HEK293 (cell line): ENCODE measurements around the gene GEMIN7.

ENCODE experiments used
- BCL11A ChIP-seq: fragments of 450-650 bp; formaldehyde crosslinking; IDR thresholded peaks from 2 replicates; pipeline ENCODE4 v1.5.1; 2016; ENCODE audit warnings: low read depth, missing biosample characterization, missing genetic modification characterization
- HOXC10 ChIP-seq: sonication (generic); formaldehyde crosslinking; IDR thresholded peaks from 2 replicates; pipeline ENCODE4 v1.8.1; 2023; ENCODE audit warnings: mild to moderate bottlenecking, missing genetic modification reagents
- RBAK ChIP-seq: fragments of 450-650 bp; formaldehyde crosslinking; IDR thresholded peaks from 2 replicates; pipeline ENCODE4 v1.5.1; 2016; ENCODE audit warnings: missing biosample characterization, missing genetic modification characterization
- SCRT2 ChIP-seq: fragments of 450-650 bp; formaldehyde crosslinking; IDR thresholded peaks from 2 replicates; pipeline ENCODE4 v1.5.1; 2016; ENCODE audit warnings: missing biosample characterization, missing genetic modification characterization
- SP2 ChIP-seq: fragments of 450-650 bp; formaldehyde crosslinking; IDR thresholded peaks from 2 replicates; pipeline ENCODE4 v1.5.1; 2016; ENCODE audit warnings: missing biosample characterization, missing genetic modification characterization
- ZBTB1 ChIP-seq: fragments of 450-650 bp; formaldehyde crosslinking; IDR thresholded peaks from 2 replicates; pipeline ENCODE4 v1.5.1; 2016; ENCODE audit warnings: missing biosample characterization, missing genetic modification characterization
- ZBTB17 ChIP-seq: fragments of 450-650 bp; formaldehyde crosslinking; IDR thresholded peaks from 2 replicates; pipeline ENCODE4 v1.5.1; 2016; ENCODE audit warnings: missing biosample characterization, missing genetic modification characterization
- ZBTB21 ChIP-seq: fragments of 450-650 bp; formaldehyde crosslinking; IDR thresholded peaks from 2 replicates; pipeline ENCODE4 v1.5.1; 2017; ENCODE audit warnings: missing biosample characterization, missing genetic modification characterization
- ZFP37 ChIP-seq: fragments of 450-650 bp; formaldehyde crosslinking; IDR thresholded peaks from 2 replicates; pipeline ENCODE4 v1.5.1; 2016; ENCODE audit warnings: missing biosample characterization, missing genetic modification characterization
- ZNF140 ChIP-seq: fragments of 450-650 bp; formaldehyde crosslinking; IDR thresholded peaks from 2 replicates; pipeline ENCODE4 v1.5.1; 2016; ENCODE audit warnings: missing biosample characterization, missing genetic modification characterization
- ZNF211 ChIP-seq: fragments of 450-650 bp; formaldehyde crosslinking; IDR thresholded peaks from 2 replicates; pipeline ENCODE4 v1.5.1; 2016; ENCODE audit warnings: low read depth, missing biosample characterization, missing genetic modification characterization
- ZNF239 ChIP-seq: fragments of 450-650 bp; formaldehyde crosslinking; IDR thresholded peaks from 2 replicates; pipeline ENCODE4 v1.5.1; 2016; ENCODE audit warnings: missing biosample characterization, missing genetic modification characterization
- ZNF292 ChIP-seq: fragments of 450-650 bp; formaldehyde crosslinking; IDR thresholded peaks from 2 replicates; pipeline ENCODE4 v1.5.1; 2016; ENCODE audit warnings: low read depth, missing biosample characterization, missing genetic modification characterization, borderline replicate concordance
- ZNF416 ChIP-seq: fragments of 450-650 bp; formaldehyde crosslinking; IDR thresholded peaks from 2 replicates; pipeline ENCODE4 v1.5.1; 2016; ENCODE audit warnings: missing biosample characterization, missing genetic modification characterization
- ZNF558 ChIP-seq: fragments of 450-650 bp; formaldehyde crosslinking; IDR thresholded peaks from 2 replicates; pipeline ENCODE4 v1.5.1; 2016; ENCODE audit warnings: missing biosample characterization, missing genetic modification characterization
- ZNF776 ChIP-seq: fragments of 450-650 bp; formaldehyde crosslinking; IDR thresholded peaks from 2 replicates; pipeline ENCODE4 v1.5.0; 2017; ENCODE audit warnings: missing biosample characterization, missing genetic modification characterization, borderline replicate concordance
- ZNF837 ChIP-seq: fragments of 450-650 bp; formaldehyde crosslinking; IDR thresholded peaks from 2 replicates; pipeline ENCODE4 v1.5.1; 2016; ENCODE audit warnings: missing biosample characterization, missing genetic modification characterization
- ZSCAN16 ChIP-seq: fragments of 450-650 bp; formaldehyde crosslinking; IDR thresholded peaks from 2 replicates; pipeline ENCODE4 v1.5.1; 2016; ENCODE audit warnings: missing biosample characterization, missing genetic modification characterization
- TF ChIP-seq, protein P1 (sequence below): fragments of 450-650 bp; formaldehyde crosslinking; IDR thresholded peaks from 2 replicates; pipeline ENCODE4 v1.5.1; 2016; ENCODE audit warnings: missing biosample characterization, missing genetic modification characterization
- TF ChIP-seq, protein P2 (sequence below): fragments of 450-650 bp; IDR thresholded peaks from 2 replicates; pipeline ENCODE4 v1.5.1; 2018; ENCODE audit warnings: missing biosample characterization, mild to moderate bottlenecking, missing genetic modification characterization
- TF ChIP-seq, protein P3 (sequence below): fragments of 450-650 bp; formaldehyde crosslinking; IDR thresholded peaks from 2 replicates; pipeline ENCODE4 v1.5.1; 2016; ENCODE audit warnings: missing biosample characterization, missing genetic modification characterization
- TF ChIP-seq, protein P4 (sequence below): fragments of 450-650 bp; formaldehyde crosslinking; conservative IDR thresholded peaks from 2 replicates; pipeline ENCODE4 v1.5.1; 2016; ENCODE audit warnings: low read depth, missing biosample characterization, missing genetic modification characterization
- TF ChIP-seq, protein P5 (sequence below): fragments of 450-650 bp; formaldehyde crosslinking; IDR thresholded peaks from 2 replicates; pipeline ENCODE4 v1.5.1; 2016; ENCODE audit warnings: missing biosample characterization, missing genetic modification characterization
- TF ChIP-seq, protein P6 (sequence below): fragments of 450-650 bp; formaldehyde crosslinking; IDR thresholded peaks from 2 replicates; pipeline ENCODE4 v1.5.1; 2016; ENCODE audit warnings: missing biosample characterization, missing genetic modification characterization
- TF ChIP-seq, protein P7 (sequence below): fragments of 450-650 bp; formaldehyde crosslinking; IDR thresholded peaks from 2 replicates; pipeline ENCODE4 v1.5.1; 2016; ENCODE audit warnings: missing biosample characterization, missing genetic modification characterization, low read depth

Gene GEMIN7

DNA sequence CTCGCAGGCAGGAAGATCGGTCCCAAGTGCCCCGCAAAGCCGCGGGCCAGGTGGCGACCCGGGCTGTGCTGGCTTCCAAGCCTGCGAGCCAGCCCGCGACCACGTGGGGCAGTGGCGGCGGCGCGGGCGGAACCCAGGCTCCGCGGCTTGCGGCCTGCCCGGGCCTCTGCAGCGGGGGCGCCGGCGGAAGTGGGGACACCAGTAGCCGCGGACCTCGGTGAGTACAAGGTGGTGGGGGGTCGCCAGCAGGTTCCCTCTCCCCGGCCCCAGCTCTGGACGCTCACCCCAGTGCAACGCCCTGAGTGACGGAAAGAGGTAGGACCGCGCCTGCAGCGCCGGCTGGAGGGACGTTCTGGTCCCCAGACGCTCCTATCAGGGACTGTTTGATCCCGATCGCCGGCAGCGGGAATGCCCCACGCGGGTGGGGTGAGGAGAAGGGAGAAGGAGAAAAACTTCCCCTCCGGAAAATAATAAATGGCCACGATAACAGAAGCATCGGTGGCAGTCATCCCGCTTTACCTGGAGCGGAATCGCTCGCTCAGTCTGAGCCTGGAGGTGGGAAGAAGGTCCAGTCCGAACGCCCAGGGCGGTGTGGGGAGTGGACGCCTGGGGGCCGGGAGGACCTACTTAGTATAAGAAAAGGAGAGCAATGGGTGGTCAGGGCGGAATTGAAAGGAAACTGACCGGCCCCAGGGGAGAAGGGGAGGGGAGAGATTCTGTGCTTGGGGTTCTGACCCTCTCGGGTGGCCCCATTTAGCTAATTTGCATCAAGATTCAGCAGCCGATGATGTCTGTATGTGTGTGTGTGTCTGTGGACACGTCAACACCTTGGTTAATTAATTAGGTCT, at the start of gene GEMIN7 (continued):
- TF ChIP-seq, protein P1, sequence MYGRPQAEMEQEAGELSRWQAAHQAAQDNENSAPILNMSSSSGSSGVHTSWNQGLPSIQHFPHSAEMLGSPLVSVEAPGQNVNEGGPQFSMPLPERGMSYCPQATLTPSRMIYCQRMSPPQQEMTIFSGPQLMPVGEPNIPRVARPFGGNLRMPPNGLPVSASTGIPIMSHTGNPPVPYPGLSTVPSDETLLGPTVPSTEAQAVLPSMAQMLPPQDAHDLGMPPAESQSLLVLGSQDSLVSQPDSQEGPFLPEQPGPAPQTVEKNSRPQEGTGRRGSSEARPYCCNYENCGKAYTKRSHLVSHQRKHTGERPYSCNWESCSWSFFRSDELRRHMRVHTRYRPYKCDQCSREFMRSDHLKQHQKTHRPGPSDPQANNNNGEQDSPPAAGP (tag by site-specific recombination) = peak; percentile 48
- TF ChIP-seq ZFP37 = no peak
- no peak for TF ChIP-seq ZSCAN16 (tag by site-specific recombination)
- no peak for TF ChIP-seq ZBTB21 (tag by site-specific recombination)
- TF ChIP-seq, protein P2, sequence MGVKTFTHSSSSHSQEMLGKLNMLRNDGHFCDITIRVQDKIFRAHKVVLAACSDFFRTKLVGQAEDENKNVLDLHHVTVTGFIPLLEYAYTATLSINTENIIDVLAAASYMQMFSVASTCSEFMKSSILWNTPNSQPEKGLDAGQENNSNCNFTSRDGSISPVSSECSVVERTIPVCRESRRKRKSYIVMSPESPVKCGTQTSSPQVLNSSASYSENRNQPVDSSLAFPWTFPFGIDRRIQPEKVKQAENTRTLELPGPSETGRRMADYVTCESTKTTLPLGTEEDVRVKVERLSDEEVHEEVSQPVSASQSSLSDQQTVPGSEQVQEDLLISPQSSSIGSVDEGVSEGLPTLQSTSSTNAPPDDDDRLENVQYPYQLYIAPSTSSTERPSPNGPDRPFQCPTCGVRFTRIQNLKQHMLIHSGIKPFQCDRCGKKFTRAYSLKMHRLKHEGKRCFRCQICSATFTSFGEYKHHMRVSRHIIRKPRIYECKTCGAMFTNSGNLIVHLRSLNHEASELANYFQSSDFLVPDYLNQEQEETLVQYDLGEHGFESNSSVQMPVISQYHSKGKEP (tag by site-specific recombination) = peak; percentile 88
- TF ChIP-seq ZNF292 (tag by site-specific recombination) = no peak
- no peak for TF ChIP-seq BCL11A (tag by site-specific recombination)
- TF ChIP-seq ZBTB17 (tag by site-specific recombination) = peak; percentile 56; the same call in 1 of the 2 replicates
- no peak for TF ChIP-seq ZNF211
- TF ChIP-seq ZNF776 (tag by site-specific recombination) = no peak
- TF ChIP-seq, protein P3, sequence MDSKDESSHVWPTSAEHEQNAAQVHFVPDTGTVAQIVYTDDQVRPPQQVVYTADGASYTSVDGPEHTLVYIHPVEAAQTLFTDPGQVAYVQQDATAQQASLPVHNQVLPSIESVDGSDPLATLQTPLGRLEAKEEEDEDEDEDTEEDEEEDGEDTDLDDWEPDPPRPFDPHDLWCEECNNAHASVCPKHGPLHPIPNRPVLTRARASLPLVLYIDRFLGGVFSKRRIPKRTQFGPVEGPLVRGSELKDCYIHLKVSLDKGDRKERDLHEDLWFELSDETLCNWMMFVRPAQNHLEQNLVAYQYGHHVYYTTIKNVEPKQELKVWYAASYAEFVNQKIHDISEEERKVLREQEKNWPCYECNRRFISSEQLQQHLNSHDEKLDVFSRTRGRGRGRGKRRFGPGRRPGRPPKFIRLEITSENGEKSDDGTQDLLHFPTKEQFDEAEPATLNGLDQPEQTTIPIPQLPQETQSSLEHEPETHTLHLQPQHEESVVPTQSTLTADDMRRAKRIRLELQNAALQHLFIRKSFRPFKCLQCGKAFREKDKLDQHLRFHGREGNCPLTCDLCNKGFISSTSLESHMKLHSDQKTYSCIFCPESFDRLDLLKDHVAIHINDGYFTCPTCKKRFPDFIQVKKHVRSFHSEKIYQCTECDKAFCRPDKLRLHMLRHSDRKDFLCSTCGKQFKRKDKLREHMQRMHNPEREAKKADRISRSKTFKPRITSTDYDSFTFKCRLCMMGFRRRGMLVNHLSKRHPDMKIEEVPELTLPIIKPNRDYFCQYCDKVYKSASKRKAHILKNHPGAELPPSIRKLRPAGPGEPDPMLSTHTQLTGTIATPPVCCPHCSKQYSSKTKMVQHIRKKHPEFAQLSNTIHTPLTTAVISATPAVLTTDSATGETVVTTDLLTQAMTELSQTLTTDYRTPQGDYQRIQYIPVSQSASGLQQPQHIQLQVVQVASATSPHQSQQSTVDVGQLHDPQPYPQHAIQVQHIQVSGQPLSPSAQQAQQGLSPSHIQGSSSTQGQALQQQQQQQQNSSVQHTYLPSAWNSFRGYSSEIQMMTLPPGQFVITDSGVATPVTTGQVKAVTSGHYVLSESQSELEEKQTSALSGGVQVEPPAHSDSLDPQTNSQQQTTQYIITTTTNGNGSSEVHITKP = peak; percentile 72
- peak; percentile 18; the same call in 1 of the 2 replicates for TF ChIP-seq SCRT2 (tag by site-specific recombination)
- TF ChIP-seq ZBTB1 (tag by site-specific recombination) = no peak
- TF ChIP-seq, protein P4, sequence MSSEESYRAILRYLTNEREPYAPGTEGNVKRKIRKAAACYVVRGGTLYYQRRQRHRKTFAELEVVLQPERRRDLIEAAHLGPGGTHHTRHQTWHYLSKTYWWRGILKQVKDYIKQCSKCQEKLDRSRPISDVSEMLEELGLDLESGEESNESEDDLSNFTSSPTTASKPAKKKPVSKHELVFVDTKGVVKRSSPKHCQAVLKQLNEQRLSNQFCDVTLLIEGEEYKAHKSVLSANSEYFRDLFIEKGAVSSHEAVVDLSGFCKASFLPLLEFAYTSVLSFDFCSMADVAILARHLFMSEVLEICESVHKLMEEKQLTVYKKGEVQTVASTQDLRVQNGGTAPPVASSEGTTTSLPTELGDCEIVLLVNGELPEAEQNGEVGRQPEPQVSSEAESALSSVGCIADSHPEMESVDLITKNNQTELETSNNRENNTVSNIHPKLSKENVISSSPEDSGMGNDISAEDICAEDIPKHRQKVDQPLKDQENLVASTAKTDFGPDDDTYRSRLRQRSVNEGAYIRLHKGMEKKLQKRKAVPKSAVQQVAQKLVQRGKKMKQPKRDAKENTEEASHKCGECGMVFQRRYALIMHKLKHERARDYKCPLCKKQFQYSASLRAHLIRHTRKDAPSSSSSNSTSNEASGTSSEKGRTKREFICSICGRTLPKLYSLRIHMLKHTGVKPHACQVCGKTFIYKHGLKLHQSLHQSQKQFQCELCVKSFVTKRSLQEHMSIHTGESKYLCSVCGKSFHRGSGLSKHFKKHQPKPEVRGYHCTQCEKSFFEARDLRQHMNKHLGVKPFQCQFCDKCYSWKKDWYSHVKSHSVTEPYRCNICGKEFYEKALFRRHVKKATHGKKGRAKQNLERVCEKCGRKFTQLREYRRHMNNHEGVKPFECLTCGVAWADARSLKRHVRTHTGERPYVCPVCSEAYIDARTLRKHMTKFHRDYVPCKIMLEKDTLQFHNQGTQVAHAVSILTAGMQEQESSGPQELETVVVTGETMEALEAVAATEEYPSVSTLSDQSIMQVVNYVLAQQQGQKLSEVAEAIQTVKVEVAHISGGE (tag by site-specific recombination) = peak; percentile 99
- no peak for TF ChIP-seq ZNF140 (tag by site-specific recombination)
- no peak for TF ChIP-seq ZNF558
- TF ChIP-seq, protein P5, sequence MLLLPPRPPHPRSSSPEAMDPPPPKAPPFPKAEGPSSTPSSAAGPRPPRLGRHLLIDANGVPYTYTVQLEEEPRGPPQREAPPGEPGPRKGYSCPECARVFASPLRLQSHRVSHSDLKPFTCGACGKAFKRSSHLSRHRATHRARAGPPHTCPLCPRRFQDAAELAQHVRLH (tag by site-specific recombination) = 0 out of 2 replicates have a peak, but pooled peaks have one; percentile 50
- TF ChIP-seq, protein P6, sequence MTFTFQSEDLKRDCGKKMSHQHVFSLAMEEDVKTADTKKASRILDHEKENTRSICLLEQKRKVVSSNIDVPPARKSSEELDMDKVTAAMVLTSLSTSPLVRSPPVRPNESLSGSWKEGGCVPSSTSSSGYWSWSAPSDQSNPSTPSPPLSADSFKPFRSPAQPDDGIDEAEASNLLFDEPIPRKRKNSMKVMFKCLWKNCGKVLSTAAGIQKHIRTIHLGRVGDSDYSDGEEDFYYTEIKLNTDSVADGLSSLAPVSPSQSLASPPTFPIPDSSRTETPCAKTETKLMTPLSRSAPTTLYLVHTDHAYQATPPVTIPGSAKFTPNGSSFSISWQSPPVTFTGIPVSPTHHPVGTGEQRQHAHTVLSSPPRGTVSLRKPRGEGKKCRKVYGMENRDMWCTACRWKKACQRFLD (tag by site-specific recombination) = no peak
- peak; percentile 27; the same call in 1 of the 2 replicates for TF ChIP-seq SP2 (tag by site-specific recombination)
- no peak for TF ChIP-seq RBAK (tag by site-specific recombination)
- TF ChIP-seq ZNF837 = no peak
- no peak for TF ChIP-seq HOXC10
- no peak for TF ChIP-seq ZNF416 (tag by site-specific recombination)
- TF ChIP-seq, protein P7, sequence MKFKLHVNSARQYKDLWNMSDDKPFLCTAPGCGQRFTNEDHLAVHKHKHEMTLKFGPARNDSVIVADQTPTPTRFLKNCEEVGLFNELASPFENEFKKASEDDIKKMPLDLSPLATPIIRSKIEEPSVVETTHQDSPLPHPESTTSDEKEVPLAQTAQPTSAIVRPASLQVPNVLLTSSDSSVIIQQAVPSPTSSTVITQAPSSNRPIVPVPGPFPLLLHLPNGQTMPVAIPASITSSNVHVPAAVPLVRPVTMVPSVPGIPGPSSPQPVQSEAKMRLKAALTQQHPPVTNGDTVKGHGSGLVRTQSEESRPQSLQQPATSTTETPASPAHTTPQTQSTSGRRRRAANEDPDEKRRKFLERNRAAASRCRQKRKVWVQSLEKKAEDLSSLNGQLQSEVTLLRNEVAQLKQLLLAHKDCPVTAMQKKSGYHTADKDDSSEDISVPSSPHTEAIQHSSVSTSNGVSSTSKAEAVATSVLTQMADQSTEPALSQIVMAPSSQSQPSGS (tag by site-specific recombination) = no peak
- no peak for TF ChIP-seq ZNF239 (tag by site-specific recombination)
